RKO (cell line): Measurements from ENCODE around the gene UBE3D.
"Not testable (repeated sequence)": the region's sequence is repeated elsewhere in the genome, so short reads cannot be mapped to it uniquely, and the experiment has no call there.

Source experiments
- DNase-seq: peaks from one replicate; pipeline ENCODE4 v3.0.0-alpha.2; 2016; ENCODE audit warnings: low spot score

UBE3D gene

GRCh38 chr6:82910395-82910794, 155.2 kb downstream of the UBE3D start:
- DNase-seq = no peak

DNA sequence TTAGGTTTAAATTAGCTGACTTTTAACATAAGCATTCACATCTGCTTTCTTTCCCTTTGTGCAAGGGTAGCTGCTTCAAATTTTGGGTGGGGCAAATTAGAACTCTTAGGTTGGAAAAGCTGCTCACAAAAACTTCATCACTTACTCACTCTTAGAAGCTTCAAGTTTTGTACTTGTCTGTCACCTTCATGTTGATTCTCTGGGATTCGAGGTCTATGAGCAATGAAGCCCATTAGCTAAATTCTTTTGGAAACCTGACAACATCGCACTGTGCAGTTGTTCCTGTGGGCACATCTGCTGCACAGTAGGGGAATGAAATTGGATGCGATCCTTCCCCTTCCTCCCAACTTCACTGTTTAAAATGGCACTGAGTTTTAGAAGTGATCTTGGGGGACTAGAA, 156.1 kb downstream of the UBE3D start:
- no peak for DNase-seq

DNA sequence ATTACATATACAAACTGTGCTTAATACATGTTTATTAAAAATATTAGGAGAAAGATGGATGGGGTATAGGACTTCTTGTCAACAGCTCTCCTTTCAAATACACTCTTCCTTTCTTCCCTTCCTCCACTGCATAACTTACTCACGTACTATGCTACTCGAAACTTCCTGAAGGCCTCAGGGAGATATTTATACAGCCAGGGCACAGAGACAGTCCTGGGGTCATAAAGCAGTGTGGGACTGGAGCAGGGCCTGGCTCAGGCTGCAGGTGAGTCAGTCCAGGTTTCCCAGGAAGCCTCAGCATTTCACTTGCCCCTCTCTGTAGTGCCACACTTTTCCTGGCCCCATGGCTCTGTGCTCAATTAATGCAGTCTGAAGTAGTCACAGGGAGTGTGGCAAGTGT, 157.0 kb downstream of the UBE3D start:
- no peak for DNase-seq

GRCh38 chr6:82906951-82907350, 158.7 kb downstream of the UBE3D start:
- DNase-seq = no peak

DNA sequence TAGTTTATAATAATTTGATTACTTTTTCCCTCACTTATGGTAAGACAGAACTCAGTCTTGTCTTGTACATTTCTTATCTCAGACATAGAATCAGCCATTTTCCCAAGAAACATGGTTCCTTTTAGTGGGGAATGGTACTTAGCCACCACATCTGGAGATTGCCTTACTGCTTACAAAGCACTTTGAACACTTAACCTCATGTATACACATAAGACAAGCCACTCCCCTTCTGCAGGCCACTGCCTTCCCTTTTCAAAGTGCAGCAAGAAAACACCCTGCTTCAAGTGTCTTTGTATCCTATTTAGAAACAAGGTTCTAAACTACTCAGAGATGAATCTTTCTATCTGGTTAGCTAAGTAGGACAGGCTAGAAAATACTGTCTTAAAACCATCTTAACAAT, 159.2 kb downstream of the UBE3D start:
- DNase-seq = no peak

GRCh38 chr6:82904860-82905259, 160.8 kb downstream of the UBE3D start:
- DNase-seq = no peak

GRCh38 chr6:82904257-82904656, 161.4 kb downstream of the UBE3D start:
- DNase-seq = no peak

DNA sequence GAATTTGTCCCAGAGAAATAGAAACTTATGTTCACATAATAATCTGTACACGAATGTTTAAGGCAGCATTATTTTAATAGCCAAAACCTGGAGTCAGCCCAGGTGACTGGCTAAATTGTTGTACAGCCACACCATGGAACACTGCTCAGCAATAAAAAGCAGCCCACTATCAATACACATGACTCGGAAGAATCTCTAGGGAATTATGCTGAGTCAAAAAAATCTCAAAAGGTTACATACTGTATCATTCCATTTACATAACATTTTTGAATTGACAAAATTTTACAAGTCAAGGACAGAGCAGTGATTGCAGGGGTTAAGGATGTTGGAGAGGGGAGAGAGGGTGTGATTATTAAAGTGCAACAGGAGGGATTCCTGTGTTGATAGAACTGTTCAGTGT, 163.4 kb downstream of the UBE3D start:
- no peak for DNase-seq

GRCh38 chr6:82894653-82895259, 170.9 kb downstream of the UBE3D start:
- no peak for DNase-seq

DNA sequence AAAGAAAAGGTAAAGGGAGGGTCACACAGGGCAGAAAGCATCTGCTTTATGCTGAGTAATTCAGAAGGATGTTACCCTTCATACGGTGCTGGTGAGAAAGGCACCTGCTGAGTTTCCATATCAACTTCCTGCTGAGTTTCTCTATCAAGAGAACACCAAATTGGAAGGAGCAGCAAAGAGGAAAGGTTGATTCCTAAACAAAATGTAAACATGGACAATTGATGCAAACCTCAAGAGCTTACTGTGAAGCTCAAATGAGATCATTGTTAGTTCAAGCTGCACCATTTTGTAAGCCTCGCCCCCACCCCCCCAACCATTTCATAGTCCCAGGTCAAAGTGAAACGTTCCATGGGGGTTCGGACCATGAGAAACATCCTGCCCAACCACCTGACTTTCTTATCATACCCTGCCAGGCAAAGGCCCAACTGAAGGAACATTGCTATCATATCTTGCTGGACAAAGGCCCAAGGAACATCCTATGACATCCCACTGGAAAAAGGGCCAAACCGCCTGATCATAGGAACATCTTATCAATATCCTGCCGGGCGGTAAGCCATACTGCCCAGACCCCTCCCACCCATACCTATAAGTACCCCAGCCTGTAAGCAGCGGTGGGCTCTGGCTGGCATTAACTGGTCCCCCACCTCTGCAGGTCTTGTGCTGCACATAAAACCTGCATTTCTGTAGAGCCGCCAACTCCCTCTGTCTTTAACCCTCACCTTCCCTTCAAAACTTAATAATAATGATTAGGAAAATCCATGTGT, 171.6 kb downstream of the UBE3D start:
- no peak for DNase-seq

- not testable (repeated sequence) for DNase-seq
Measured at GRCh38 chr6:82891503-82891902, 174.1 kb downstream of the UBE3D start.

DNA sequence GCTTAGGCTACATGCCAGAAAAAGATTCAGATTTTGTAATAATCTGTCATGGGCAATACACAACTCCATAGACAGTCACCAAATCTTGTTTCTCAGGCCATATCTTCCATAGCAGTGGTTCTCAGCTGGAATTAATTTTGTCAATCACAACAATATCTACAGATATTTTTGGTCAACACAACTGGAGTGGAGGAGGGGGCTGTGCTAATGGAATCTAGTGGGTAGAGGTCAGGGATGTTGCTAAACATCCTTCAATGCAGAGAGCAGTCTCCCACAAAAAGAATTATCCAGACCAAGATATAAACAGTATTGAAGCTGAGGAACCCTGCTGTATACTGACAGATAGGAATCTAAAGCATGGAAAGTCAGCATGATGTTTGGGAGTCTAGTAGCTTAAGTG, 174.6 kb downstream of the UBE3D start:
- no peak for DNase-seq

DNA sequence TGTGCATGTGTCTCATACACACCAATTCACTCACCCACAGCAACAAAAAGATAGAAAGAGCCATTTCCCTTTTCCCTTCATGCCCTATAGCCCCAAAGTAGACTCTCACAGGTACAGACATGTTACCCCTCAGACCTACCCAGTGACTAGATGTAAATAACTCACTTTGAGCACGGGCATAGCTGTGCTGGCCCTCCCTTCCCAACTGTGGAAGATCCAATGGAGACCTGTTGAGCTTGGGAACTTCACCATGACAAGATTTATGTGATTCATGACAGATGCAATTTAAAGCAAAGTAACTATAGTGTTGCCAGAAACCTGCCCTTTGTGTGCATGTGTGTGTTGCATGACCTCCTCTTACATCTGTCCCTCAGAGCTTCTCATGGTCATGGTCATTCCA, 175.4 kb downstream of the UBE3D start:
- DNase-seq = no peak

- no peak for DNase-seq
Measured at GRCh38 chr6:82889143-82889542, 176.5 kb downstream of the UBE3D start.

- DNase-seq = no peak
Measured at GRCh38 chr6:82882363-82883023, 183.1 kb downstream of the UBE3D start.

DNA sequence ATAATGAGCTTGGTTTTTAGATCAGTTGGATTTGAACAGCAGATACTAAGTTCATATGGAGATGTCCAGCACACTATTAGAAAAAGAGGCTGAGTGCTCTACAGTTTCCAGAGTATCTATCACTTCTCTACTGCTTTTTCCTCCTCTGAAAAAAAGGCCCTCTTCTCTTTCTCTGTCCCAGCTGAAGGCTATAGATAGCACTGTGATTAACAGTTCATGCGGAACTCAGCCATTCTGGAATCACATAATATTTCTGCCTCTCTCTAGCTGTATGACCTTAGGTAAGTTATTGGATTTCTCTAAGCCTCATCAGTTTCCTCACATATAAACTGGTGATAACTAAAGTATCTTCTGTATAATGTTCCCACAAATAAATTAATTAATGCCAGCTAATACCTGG, 184.1 kb downstream of the UBE3D start:
- DNase-seq = no peak

GRCh38 chr6:82878812-82879211, 186.8 kb downstream of the UBE3D start:
- DNase-seq = no peak

GRCh38 chr6:82877213-82878195, 188.1 kb downstream of the UBE3D start:
- DNase-seq = no peak

- DNase-seq = peak; percentile 87
Measured at GRCh38 chr6:82875573-82876185, 190.0 kb downstream of the UBE3D start.

- DNase-seq = no peak
Measured at GRCh38 chr6:82874867-82875266, 190.8 kb downstream of the UBE3D start.

GRCh38 chr6:82872185-82872584, 193.5 kb downstream of the UBE3D start:
- DNase-seq = no peak
